ENCODE measurements around the gene PLA2G4D.

- TF ChIP-seq CBX3 (IDR thresholded peaks at IDR 0.05; ENCODE audit: low read depth) (no peak), POLR2AphosphoS5 (IDR thresholded peaks at IDR 0.05; ENCODE audit: low read depth, low read length) (no peak), EZH2 (IDR thresholded peaks at IDR 0.05) (no peak)
Measured at GRCh38 chr15:42037656-42038055, 56.7 kb downstream of the PLA2G4D start.
